Measurements from ENCODE around the gene IGSF23. TPM values are rescaled to one million over a fixed set of nuclear protein-coding genes. Genes with fewer than 3 reads are reported as not detected.

IGSF23 gene
- total RNA-seq, 1 experiment from 2014 or later: not detected

- Histone ChIP-seq H3K23ac (ENCODE audit: insufficient read length, low read depth, low read length) (no peak overlapping the region), H3K4me2 (ENCODE audit: insufficient read depth, insufficient read length, low read length) (no peak overlapping the region), H3K79me2 (ENCODE audit: insufficient read depth, low read length) (no peaks in the 10 kb centered on the region), H4K5ac (ENCODE audit: insufficient read length, low read depth, low read length) (no peak overlapping the region), H3K18ac (ENCODE audit: insufficient read length, low read depth, low read length) (no peak overlapping the region), H4K8ac (replicated peaks; ENCODE audit: insufficient read length, low read depth, low read length) (no peak overlapping the region), H2BK12ac (ENCODE audit: insufficient read length, low read depth, low read length) (no peak overlapping the region), H2AK5ac (ENCODE audit: insufficient read length, low read length) (no peak overlapping the region), H3K27me3 (ENCODE audit: insufficient read depth, low read length) (no peaks in the 10 kb centered on the region; the same call in 1 of the 2 replicates), H2BK20ac (ENCODE audit: low read depth, low read length, poor library complexity, severe bottlenecking) (no peak overlapping the region), H2BK5ac (ENCODE audit: insufficient read length, low read length) (no peak overlapping the region), H2BK120ac (ENCODE audit: low read depth, low read length, poor library complexity, severe bottlenecking) (no peak overlapping the region), H3K56ac (ENCODE audit: insufficient read length, low read depth, low read length) (no peak overlapping the region), H3K23me2 (ENCODE audit: insufficient read length, low read depth, low read length, poor library complexity, severe bottlenecking) (no peaks in the 10 kb centered on the region), H2AFZ (ENCODE audit: low read length) (no peak overlapping the region), H3K4me1 (ENCODE audit: insufficient read depth, low read length) (no peaks in the 10 kb centered on the region), H4K20me1 (ENCODE audit: control insufficient read depth, insufficient read depth, insufficient read length) (no peaks in the 10 kb centered on the region), H3K4ac (ENCODE audit: low read depth, low read length) (no peak overlapping the region), H3K14ac (ENCODE audit: insufficient read depth, low read length) (no peak overlapping the region), H3T11ph (ENCODE audit: low read length) (no peak overlapping the region), H4K91ac (ENCODE audit: insufficient read length, low read depth, low read length) (no peak overlapping the region), H3K9ac (ENCODE audit: extremely low read depth, insufficient read length, low read length) (no peak overlapping the region), H3K9me3 (ENCODE audit: control insufficient read depth, low read depth, low read length) (no peaks in the 10 kb centered on the region), H3K27ac (ENCODE audit: insufficient read length, low read depth, low read length) (no peak overlapping the region), H3K79me1 (ENCODE audit: insufficient read depth, low read depth, low read length, poor library complexity, severe bottlenecking) (no peaks in the 10 kb centered on the region), H2BK15ac (ENCODE audit: low read depth, low read length) (no peak overlapping the region)
- H3K4me1 Mint-ChIP-seq: peaks cover 5 to 8% of the 10 kb centered on the region in 2 experiments
- H3K9me3 Mint-ChIP-seq: no peaks in the 10 kb centered on the region; a peak in 1 of 5 replicates
- WGBS (ENCODE audit: extremely low coverage, insufficient read length, low lambda C conversion rate): no CpG with 5 or more reads among the region's 4 CpGs
- no peak for DNase-seq
- H3K27me3 Mint-ChIP-seq (ENCODE audit: low read depth): no peaks in the 10 kb centered on the region; the same call in none of the 2 replicates
- TF ChIP-seq, protein P1, sequence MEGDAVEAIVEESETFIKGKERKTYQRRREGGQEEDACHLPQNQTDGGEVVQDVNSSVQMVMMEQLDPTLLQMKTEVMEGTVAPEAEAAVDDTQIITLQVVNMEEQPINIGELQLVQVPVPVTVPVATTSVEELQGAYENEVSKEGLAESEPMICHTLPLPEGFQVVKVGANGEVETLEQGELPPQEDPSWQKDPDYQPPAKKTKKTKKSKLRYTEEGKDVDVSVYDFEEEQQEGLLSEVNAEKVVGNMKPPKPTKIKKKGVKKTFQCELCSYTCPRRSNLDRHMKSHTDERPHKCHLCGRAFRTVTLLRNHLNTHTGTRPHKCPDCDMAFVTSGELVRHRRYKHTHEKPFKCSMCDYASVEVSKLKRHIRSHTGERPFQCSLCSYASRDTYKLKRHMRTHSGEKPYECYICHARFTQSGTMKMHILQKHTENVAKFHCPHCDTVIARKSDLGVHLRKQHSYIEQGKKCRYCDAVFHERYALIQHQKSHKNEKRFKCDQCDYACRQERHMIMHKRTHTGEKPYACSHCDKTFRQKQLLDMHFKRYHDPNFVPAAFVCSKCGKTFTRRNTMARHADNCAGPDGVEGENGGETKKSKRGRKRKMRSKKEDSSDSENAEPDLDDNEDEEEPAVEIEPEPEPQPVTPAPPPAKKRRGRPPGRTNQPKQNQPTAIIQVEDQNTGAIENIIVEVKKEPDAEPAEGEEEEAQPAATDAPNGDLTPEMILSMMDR (conservative IDR thresholded peaks at IDR 0.05): no peak
- no peak overlapping the region for H3K27ac Mint-ChIP-seq
- no peaks in the 10 kb centered on the region for H3K36me3 Mint-ChIP-seq (ENCODE audit: insufficient read depth in 1 of 3, low read depth in 3 of 3)
- no peak overlapping the region for H3K4me3 Mint-ChIP-seq
These were observed 60.1 kb downstream of the IGSF23 start for GRCh38 chr19:44673510-44673909.

Measured in H9 (cell line).